ENCODE results near the gene SCTR. TPM values are rescaled to one million over a fixed set of nuclear protein-coding genes. Genes with fewer than 3 reads are reported as not detected.

The SCTR gene
- total RNA-seq, 2 experiments from 2014 or later = not detected

GRCh38 chr2:119520696-119521432 lies 3.4 kb downstream of the SCTR start:
- H3K4me3 Mint-ChIP-seq = no peak overlapping the region

DNA sequence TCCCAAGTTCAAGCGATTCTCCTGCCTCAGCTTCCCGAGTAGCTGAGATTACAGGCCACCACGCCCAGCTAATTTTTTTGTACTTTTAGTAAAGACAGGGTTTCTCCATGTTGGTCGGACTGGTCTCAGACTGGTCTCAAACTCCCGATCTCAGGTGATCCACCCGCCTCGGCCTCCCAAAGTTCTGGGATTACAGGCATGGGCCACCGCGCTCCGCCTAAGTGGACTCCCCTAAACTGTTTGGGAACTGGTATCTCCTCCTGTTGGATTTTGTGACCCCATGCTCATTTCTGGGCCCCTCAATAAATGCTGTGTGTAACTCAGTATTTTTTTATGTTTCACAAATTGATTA lies 5.2 kb downstream of the SCTR start:
- CTCF ChIA-PET = no interaction called here
- intact Hi-C loops (cut with micrococcal nuclease) = loop anchor here (5.0 kb wide), 1 partner anchor 143 kb away; no protein-coding TSS in a partner anchor
- peaks cover 25% of the 10 kb centered on the region for H3K27me3 Mint-ChIP-seq

More at GRCh38 chr2:119520696-119521432, 3.4 kb downstream of the SCTR start:
- Mint-ChIP-seq H3K9me3 (no peaks in the 10 kb centered on the region), H3K4me1 (ENCODE audit: low read depth) (no peaks in the 10 kb centered on the region), H3K27me3 (peaks cover 31% of the 10 kb centered on the region), H3K27ac (no peak overlapping the region), H3K36me3 (no peaks in the 10 kb centered on the region)
- DNase-seq = no peak
- POLR2A ChIA-PET = no interaction called here
- intact Hi-C loops (cut with micrococcal nuclease) = no loop called here
- CTCF ChIA-PET = no interaction called here

GRCh38 chr2:119518401-119519056 lies 5.8 kb downstream of the SCTR start:
- Mint-ChIP-seq H3K9me3 (no peaks in the 10 kb centered on the region), H3K27ac (no peak overlapping the region), H3K36me3 (no peaks in the 10 kb centered on the region), H3K4me1 (ENCODE audit: low read depth) (no peaks in the 10 kb centered on the region), H3K27me3 (peaks cover 22% of the 10 kb centered on the region), H3K4me3 (no peak overlapping the region)
- DNase-seq = no peak
- ChIA-PET POLR2A (no interaction called here), CTCF (no interaction called here)
- intact Hi-C loops (cut with micrococcal nuclease) = loop anchor here (5.0 kb wide), 1 partner anchor 144 kb away; no protein-coding TSS in a partner anchor

More for the DNA sequence above, 5.2 kb downstream of the SCTR start:
- Mint-ChIP-seq H3K4me1 (ENCODE audit: low read depth) (no peaks in the 10 kb centered on the region), H3K4me3 (no peak overlapping the region), H3K27ac (no peak overlapping the region), H3K36me3 (no peaks in the 10 kb centered on the region), H3K9me3 (no peaks in the 10 kb centered on the region)
- POLR2A ChIA-PET = no interaction called here
- DNase-seq = no peak

GRCh38 chr2:119517433-119517832 lies 6.8 kb downstream of the SCTR start:
- Mint-ChIP-seq H3K36me3 (no peaks in the 10 kb centered on the region), H3K27ac (no peak overlapping the region), H3K4me1 (ENCODE audit: low read depth) (no peaks in the 10 kb centered on the region), H3K4me3 (no peak overlapping the region), H3K9me3 (no peaks in the 10 kb centered on the region), H3K27me3 (peaks cover 15% of the 10 kb centered on the region)
- CTCF ChIA-PET = interaction anchor here (0.6 to 1.0 kb wide), 2 partner anchors 9 to 31 kb away, joined by 3 read pairs; no protein-coding TSS in a partner anchor
- POLR2A ChIA-PET = no interaction called here
- intact Hi-C loops (cut with micrococcal nuclease) = loop anchor here (5.0 kb wide), 1 partner anchor 145 kb away; no protein-coding TSS in a partner anchor
- DNase-seq = peak; percentile 57

GRCh38 chr2:119516121-119516520 lies 8.2 kb downstream of the SCTR start:
- H3K4me3 Mint-ChIP-seq = no peak overlapping the region
- H3K27me3 Mint-ChIP-seq = peaks cover 16% of the 10 kb centered on the region
- no peak overlapping the region for H3K27ac Mint-ChIP-seq
- no peaks in the 10 kb centered on the region for H3K4me1 Mint-ChIP-seq (ENCODE audit: low read depth)
- CTCF ChIA-PET = no interaction called here
- no peak for DNase-seq
- no peaks in the 10 kb centered on the region for H3K9me3 Mint-ChIP-seq
- H3K36me3 Mint-ChIP-seq = no peaks in the 10 kb centered on the region
- POLR2A ChIA-PET = no interaction called here
- intact Hi-C loops (cut with micrococcal nuclease) = loop anchor here (5.0 kb wide), 1 partner anchor 146 kb away; no protein-coding TSS in a partner anchor

DNA sequence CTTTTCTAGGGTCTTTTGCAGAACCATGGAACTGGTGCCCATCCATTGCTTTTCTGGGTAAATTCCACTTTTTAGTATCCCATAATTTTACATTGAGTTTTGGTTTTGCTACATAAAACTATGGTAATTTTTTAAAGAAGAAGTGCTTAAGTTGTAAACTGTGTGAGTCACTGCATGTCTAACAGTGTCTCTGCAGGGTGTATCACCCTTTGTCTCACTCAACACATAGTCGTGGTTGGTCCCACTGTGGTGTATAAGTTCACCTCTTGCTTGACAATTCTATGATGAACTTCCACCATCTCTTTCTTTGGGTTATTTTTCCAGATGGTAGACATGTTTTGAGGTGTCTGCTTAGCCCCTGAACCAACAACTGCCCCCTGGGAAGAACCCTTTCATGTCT lies 10.5 kb downstream of the SCTR start:
- Mint-ChIP-seq H3K36me3 (no peaks in the 10 kb centered on the region), H3K27me3 (peaks cover 21% of the 10 kb centered on the region), H3K4me3 (no peak overlapping the region), H3K4me1 (ENCODE audit: low read depth) (no peaks in the 10 kb centered on the region), H3K9me3 (no peaks in the 10 kb centered on the region), H3K27ac (no peak overlapping the region)
- no peak for DNase-seq
- intact Hi-C loops (cut with micrococcal nuclease) = no loop called here
- POLR2A ChIA-PET = no interaction called here
- CTCF ChIA-PET = no interaction called here

DNA sequence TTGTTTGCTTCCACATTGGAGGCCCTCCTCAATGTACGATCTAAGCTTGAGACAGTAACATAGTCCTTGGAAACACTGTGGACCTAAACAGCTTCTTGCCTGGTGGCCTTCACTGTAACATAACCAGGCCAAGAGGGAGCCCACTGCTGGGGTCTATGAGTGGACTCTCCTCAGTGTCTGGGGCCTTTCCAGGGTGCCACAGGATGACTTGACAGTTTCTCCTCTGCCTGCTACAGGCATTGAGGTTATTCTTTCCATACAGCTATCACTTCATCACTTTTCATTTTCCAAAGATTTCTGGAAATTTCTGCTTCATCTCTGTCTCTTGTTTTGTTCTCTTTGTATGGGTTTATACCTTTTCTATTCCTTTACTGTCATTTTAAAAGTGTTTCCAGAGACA lies 11.3 kb downstream of the SCTR start:
- Mint-ChIP-seq H3K36me3 (no peaks in the 10 kb centered on the region), H3K27me3 (peaks cover 21% of the 10 kb centered on the region), H3K4me1 (ENCODE audit: low read depth) (no peaks in the 10 kb centered on the region), H3K9me3 (no peaks in the 10 kb centered on the region), H3K27ac (no peak overlapping the region), H3K4me3 (no peak overlapping the region)
- POLR2A ChIA-PET = interaction anchor here (0.6 kb wide), 1 partner anchor 41 kb away, joined by 3 read pairs; no protein-coding TSS in a partner anchor
- intact Hi-C loops (cut with micrococcal nuclease) = no loop called here
- DNase-seq = no peak
- CTCF ChIA-PET = no interaction called here

- H3K27me3 Mint-ChIP-seq = peaks cover 18% of the 10 kb centered on the region
- H3K4me1 Mint-ChIP-seq (ENCODE audit: low read depth) = no peaks in the 10 kb centered on the region
- no peak for DNase-seq
- intact Hi-C loops (cut with micrococcal nuclease) = no loop called here
- H3K9me3 Mint-ChIP-seq = no peaks in the 10 kb centered on the region
- no peak overlapping the region for H3K4me3 Mint-ChIP-seq
- H3K27ac Mint-ChIP-seq = no peak overlapping the region
- no peaks in the 10 kb centered on the region for H3K36me3 Mint-ChIP-seq
- ChIA-PET CTCF (no interaction called here), POLR2A (no interaction called here)
Measured at GRCh38 chr2:119511989-119512388, 12.3 kb downstream of the SCTR start.

DNA sequence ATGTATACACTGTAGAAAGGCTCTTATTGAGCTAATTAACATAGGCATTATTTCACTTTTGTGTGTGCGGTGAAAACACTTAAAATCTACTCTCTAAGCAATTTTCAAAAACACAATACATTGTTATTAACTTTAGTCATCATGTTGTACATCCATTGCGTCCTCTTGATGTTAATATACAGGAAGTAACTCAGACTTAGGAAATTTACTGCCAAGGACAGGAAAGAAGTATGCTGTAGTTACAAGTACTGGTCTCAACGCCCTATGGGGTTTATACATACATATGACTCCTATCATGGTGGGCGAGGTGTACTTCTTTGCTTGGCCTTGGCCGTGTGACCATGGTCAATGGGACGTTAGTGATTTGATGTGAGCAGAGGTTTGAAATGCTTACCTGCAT lies 15.5 kb downstream of the SCTR start:
- H3K36me3 Mint-ChIP-seq = no peaks in the 10 kb centered on the region
- H3K27me3 Mint-ChIP-seq = peaks cover 10% of the 10 kb centered on the region
- H3K9me3 Mint-ChIP-seq = no peaks in the 10 kb centered on the region
- H3K4me1 Mint-ChIP-seq (ENCODE audit: low read depth) = no peaks in the 10 kb centered on the region
- POLR2A ChIA-PET = no interaction called here
- intact Hi-C loops (cut with micrococcal nuclease) = no loop called here
- CTCF ChIA-PET = no interaction called here
- no peak for DNase-seq
- H3K4me3 Mint-ChIP-seq = no peak overlapping the region
- H3K27ac Mint-ChIP-seq = no peak overlapping the region

DNA sequence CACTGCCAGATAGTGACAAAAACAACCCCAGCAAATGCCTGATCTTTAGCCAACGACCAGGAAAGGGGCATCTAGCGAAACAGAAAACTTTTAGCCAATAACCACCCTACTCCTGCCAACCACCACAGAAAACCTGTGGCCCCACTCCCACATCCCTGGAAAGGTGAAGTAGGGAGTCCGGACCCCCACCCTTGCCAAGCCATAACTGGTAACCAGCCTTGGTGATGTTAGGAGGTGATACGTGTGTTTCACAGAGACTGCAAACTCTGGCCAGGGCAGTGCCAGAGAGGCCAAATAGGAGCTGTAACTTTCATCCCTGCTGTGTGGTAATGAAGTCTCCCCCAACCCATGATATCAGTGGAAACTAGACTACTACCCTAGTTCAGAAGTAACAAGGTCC lies 27.6 kb downstream of the SCTR start:
- CTCF ChIA-PET = interaction anchor here (1.7 kb wide), 1 partner anchor 20 kb away, joined by 4 read pairs; no protein-coding TSS in a partner anchor
- Mint-ChIP-seq H3K9me3 (peaks cover 19% of the 10 kb centered on the region), H3K4me3 (no peak overlapping the region), H3K36me3 (peaks cover 4% of the 10 kb centered on the region), H3K27me3 (peaks cover 19% of the 10 kb centered on the region), H3K4me1 (ENCODE audit: low read depth) (no peaks in the 10 kb centered on the region), H3K27ac (no peak overlapping the region)
- intact Hi-C loops (cut with micrococcal nuclease) = no loop called here
- POLR2A ChIA-PET = no interaction called here
- no peak for DNase-seq

GRCh38 chr2:119495948-119496347 lies 28.3 kb downstream of the SCTR start:
- POLR2A ChIA-PET = no interaction called here
- peaks cover 19% of the 10 kb centered on the region for H3K9me3 Mint-ChIP-seq

DNA sequence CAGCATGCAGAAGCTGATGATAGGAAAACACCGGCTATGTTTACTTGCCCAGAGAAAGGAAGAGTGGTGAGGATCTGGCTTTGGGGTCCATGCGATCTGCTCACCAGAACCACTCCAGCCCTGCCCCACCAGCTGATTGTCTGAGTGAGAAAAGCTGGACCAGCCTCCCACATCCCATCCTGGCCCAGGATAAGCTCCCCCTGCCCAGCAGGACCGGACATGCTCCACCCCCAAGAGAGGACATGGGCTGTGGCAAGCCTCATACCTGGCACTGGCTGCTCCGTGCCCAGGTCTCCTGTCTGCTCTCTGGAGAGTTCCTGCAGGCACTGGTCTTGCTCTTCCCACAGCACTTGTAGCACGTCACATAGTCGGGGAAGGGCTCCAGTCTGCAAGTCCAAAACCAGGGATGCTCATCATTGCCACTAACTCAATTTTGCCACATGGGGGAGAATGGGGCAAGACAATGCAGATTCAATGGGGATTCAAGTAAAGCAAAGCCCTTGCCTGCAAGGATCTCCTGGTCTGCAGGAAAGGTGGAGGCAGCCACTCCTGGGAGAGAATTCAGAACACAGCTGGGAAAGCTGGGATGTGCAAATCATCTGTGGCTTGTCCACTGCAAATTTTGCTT lies 30.0 kb downstream of the SCTR start:
- H3K27me3 Mint-ChIP-seq = peaks cover 16% of the 10 kb centered on the region
- CTCF ChIA-PET = interaction anchor here (1.4 kb wide), 1 partner anchor 18 kb away, joined by 3 read pairs; no protein-coding TSS in a partner anchor
- no peak overlapping the region for H3K4me3 Mint-ChIP-seq
- H3K36me3 Mint-ChIP-seq = peaks cover 2% of the 10 kb centered on the region
- no peaks in the 10 kb centered on the region for H3K4me1 Mint-ChIP-seq (ENCODE audit: low read depth)
- DNase-seq = no peak
- H3K9me3 Mint-ChIP-seq = peaks cover 5% of the 10 kb centered on the region
- POLR2A ChIA-PET = no interaction called here
- intact Hi-C loops (cut with micrococcal nuclease) = no loop called here
- no peak overlapping the region for H3K27ac Mint-ChIP-seq

More at GRCh38 chr2:119495948-119496347, 28.3 kb downstream of the SCTR start:
- no peak for DNase-seq
- H3K27ac Mint-ChIP-seq = no peak overlapping the region
- no peaks in the 10 kb centered on the region for H3K4me1 Mint-ChIP-seq (ENCODE audit: low read depth)
- H3K27me3 Mint-ChIP-seq = peaks cover 19% of the 10 kb centered on the region
- H3K4me3 Mint-ChIP-seq = no peak overlapping the region
- CTCF ChIA-PET = interaction anchor here (1.1 kb wide), 1 partner anchor 19 kb away, joined by 4 read pairs; no protein-coding TSS in a partner anchor
- H3K36me3 Mint-ChIP-seq = peaks cover 4% of the 10 kb centered on the region
- intact Hi-C loops (cut with micrococcal nuclease) = no loop called here
